ENCODE data around the gene OOEP.

OOEP gene

DNA sequence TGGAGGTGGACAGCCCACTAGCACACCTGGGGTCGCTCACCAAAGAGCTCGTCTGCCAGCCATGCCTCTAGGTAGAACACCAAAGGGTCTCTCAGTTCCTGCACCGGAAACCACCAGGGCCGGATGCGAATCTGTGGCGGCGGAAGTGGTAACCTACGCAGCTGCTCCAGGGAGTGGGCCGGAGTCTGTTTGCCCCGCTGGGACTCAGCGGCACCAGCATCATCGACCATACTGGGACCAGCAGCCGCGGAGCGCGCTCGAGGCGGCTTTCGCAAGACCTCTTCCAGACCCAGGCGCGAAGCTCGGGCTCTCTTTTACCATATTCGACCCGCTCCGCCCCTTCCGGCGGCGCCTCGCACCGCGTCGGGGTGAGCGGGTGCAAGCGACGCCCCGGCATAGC is at the start of gene OOEP:
OOEP (minus strand) TSS at position 335 of the 400 bp plus-strand sequence; CDS start at position 230, 105 bp downstream.
- TF ChIP-seq, protein P1, sequence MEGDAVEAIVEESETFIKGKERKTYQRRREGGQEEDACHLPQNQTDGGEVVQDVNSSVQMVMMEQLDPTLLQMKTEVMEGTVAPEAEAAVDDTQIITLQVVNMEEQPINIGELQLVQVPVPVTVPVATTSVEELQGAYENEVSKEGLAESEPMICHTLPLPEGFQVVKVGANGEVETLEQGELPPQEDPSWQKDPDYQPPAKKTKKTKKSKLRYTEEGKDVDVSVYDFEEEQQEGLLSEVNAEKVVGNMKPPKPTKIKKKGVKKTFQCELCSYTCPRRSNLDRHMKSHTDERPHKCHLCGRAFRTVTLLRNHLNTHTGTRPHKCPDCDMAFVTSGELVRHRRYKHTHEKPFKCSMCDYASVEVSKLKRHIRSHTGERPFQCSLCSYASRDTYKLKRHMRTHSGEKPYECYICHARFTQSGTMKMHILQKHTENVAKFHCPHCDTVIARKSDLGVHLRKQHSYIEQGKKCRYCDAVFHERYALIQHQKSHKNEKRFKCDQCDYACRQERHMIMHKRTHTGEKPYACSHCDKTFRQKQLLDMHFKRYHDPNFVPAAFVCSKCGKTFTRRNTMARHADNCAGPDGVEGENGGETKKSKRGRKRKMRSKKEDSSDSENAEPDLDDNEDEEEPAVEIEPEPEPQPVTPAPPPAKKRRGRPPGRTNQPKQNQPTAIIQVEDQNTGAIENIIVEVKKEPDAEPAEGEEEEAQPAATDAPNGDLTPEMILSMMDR (IDR thresholded peaks at IDR 0.05; ENCODE audit: low read depth, low read length) = no peak
- H3K9me3 ChIP-seq (ENCODE audit: severe bottlenecking) = no peaks in the 10 kb centered on the region
- no peaks in the 10 kb centered on the region for H3K36me3 ChIP-seq
- no peak within 1 kb of the TSS for H3K4me3 ChIP-seq (ENCODE audit: low read depth, low read length)
- H3K27me3 ChIP-seq (ENCODE audit: insufficient read depth, low read depth, severe bottlenecking) = no peaks in the 10 kb centered on the region
- no peak for DNase-seq
- H3K27ac ChIP-seq = no peak within 1 kb of the TSS

DNA sequence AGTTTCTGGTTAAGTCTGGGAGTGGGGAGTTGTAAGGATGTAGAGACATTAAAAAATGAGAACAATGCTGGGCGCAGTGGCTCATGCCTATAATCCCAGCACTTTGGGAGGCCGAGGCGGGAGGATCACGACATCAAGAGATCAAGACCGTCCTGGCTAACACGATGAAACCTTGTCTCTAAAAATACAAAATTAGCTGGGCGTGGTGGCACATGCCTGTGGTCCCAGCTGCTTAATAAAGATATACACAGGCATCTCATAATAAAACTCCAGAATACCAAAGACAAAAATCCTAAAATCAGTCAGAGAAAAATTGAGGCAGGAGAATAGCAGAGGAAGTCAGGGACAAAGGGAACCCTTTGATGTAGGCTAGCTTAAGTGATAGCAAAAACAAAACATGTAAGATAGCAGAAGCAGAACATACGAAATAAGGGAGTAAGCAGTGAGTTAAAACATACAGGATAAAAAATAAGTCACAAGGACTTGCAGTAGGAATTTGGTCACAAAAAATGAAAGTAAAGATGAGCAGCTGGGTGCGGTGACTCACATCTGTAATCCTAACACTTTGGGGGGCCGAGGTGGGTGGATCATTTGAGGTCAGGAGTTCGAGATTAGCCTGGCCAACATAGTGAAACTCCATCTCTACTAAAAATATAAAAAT is 48.5 kb upstream of the OOEP start:
- no peak for DNase-seq
- H3K27ac ChIP-seq = no peak overlapping the region
- TF ChIP-seq, protein P1 (IDR thresholded peaks at IDR 0.05; ENCODE audit: low read depth, low read length) = no peak
- no peaks in the 10 kb centered on the region for H3K9me3 ChIP-seq (ENCODE audit: severe bottlenecking)
- H3K36me3 ChIP-seq = no peaks in the 10 kb centered on the region
- H3K27me3 ChIP-seq (ENCODE audit: insufficient read depth, low read depth, severe bottlenecking) = no peaks in the 10 kb centered on the region
- H3K4me3 ChIP-seq (ENCODE audit: low read depth, low read length) = no peak overlapping the region

DNA sequence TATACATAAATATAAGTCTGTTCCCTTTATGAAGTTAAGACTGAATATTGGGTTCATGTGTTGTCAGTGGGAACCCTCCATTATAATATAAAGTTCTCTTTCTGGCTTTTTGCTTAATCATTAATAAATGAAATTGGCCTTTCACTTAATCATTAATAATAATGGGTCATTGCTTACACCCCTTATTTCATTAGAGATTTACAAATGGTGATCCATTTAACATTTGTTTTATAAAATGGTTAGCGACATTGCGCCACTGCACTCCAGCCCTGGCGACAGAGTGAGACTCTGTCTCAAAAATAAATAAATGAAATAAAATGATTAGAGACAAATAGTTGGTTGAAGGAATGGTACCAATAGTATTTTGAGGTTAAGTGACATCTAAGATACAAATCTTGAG is 43.4 kb upstream of the OOEP start:
- Histone ChIP-seq H3K4me3 (ENCODE audit: low read depth, low read length) (no peak overlapping the region), H3K27me3 (ENCODE audit: insufficient read depth, low read depth, severe bottlenecking) (no peaks in the 10 kb centered on the region), H3K9me3 (ENCODE audit: severe bottlenecking) (no peaks in the 10 kb centered on the region), H3K36me3 (no peaks in the 10 kb centered on the region), H3K27ac (no peak overlapping the region)
- TF ChIP-seq, protein P1 (IDR thresholded peaks at IDR 0.05; ENCODE audit: low read depth, low read length) = no peak
- DNase-seq = no peak

DNA sequence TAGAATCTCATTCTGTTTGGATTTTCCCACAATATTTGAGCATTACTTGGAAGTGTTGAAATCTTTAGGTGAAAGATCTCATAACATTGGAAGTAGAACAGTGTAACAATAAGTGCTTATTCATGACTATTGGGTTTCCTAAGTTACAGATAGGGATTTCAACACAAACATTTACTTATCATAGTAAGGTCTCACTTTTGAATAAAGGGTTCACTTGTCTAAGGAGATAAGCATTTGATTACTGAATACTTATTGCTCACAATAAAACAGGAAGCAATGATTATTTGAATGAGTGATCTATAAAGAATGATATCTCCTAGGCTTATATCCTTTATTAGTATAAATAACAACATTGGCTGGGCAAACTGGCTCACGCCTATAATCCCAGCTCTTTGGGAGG is 39.7 kb upstream of the OOEP start:
- Histone ChIP-seq H3K9me3 (ENCODE audit: severe bottlenecking) (no peaks in the 10 kb centered on the region), H3K27me3 (ENCODE audit: insufficient read depth, low read depth, severe bottlenecking) (no peaks in the 10 kb centered on the region), H3K27ac (no peak overlapping the region), H3K4me3 (ENCODE audit: low read depth, low read length) (no peak overlapping the region), H3K36me3 (no peaks in the 10 kb centered on the region)
- DNase-seq = no peak
- TF ChIP-seq, protein P1 (IDR thresholded peaks at IDR 0.05; ENCODE audit: low read depth, low read length) = no peak

DNA sequence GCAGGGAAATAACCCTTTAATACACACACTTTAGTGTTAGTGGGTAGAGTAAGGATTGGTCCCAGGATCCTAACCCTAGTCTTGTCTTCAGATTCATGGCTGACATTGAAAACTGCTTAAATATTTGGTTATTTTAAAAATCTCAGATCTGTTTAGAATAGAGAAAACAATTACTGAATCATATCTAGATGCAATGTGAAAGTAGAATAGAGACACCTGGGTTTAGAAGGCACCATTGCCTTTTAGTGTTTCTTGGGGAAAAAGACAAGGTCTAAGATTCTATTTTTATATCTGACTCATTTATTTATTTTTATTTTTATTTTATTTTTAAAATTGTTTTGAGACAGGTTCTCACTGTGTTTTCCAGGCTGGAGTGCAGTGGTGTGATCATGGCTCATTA is 31.0 kb upstream of the OOEP start:
- no peaks in the 10 kb centered on the region for H3K36me3 ChIP-seq
- DNase-seq = no peak
- TF ChIP-seq, protein P1 (IDR thresholded peaks at IDR 0.05; ENCODE audit: low read depth, low read length) = no peak

DNA sequence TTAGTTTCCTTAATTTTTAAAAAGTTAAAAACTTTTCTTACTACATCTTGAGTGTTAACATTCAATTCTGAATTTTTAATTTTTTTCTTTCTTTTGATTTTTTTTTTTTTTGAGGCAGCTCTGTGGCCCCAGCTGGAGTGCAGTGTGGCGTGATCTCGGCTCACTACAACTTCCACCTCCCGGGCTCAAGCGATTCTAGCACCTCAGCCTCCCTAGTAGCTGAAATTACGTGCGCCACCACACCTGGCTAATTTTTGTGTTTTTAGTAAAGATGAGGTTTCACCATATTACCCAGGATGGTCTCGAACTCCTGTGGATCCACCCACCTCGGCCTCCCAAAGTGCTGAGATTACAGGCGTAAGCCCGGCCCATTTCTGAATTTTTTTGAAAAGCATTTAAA is 26.2 kb upstream of the OOEP start:
- Histone ChIP-seq H3K36me3 (no peaks in the 10 kb centered on the region), H3K27ac (no peak overlapping the region), H3K9me3 (ENCODE audit: severe bottlenecking) (no peaks in the 10 kb centered on the region), H3K27me3 (ENCODE audit: insufficient read depth, low read depth, severe bottlenecking) (no peaks in the 10 kb centered on the region), H3K4me3 (ENCODE audit: low read depth, low read length) (no peak overlapping the region)
- DNase-seq = no peak
- TF ChIP-seq, protein P1 (IDR thresholded peaks at IDR 0.05; ENCODE audit: low read depth, low read length) = no peak

More for the DNA sequence above, 31.0 kb upstream of the OOEP start:
- H3K27ac ChIP-seq = no peak overlapping the region
- H3K4me3 ChIP-seq (ENCODE audit: low read depth, low read length) = no peak overlapping the region
- no peaks in the 10 kb centered on the region for H3K9me3 ChIP-seq (ENCODE audit: severe bottlenecking)
- H3K27me3 ChIP-seq (ENCODE audit: insufficient read depth, low read depth, severe bottlenecking) = no peaks in the 10 kb centered on the region

Data from WERI-Rb-1 (cell line).